Tibial nerve (tissue), 4 donors: Measurements from ENCODE around the gene CDC7.
A peak's percentile ranks its signal among the peaks of the same experiment; 100 is the strongest.

Source experiments
- EP300 ChIP-seq, 2 donors: sonication (generic); formaldehyde crosslinking; IDR thresholded peaks; one replicate each; pipeline ENCODE4 v1.6.1; 2017; ENCODE audit warnings: antibody characterized with exemption in 2 of 2, mild to moderate bottlenecking in 1 of 2
- POLR2A ChIP-seq, 2 donors: fragments of 450-650 bp; IDR thresholded peaks; one replicate each; pipeline ENCODE4 v1.6.1; 2017; ENCODE audit warnings: antibody characterized with exemption in 2 of 2, mild to moderate bottlenecking in 2 of 2, moderate library complexity in 2 of 2
- TF ChIP-seq, protein P1 (sequence below), 5 experiments: fragments of 200-600 bp in 3 of 5; fragments of 450-650 bp in 2 of 5; sonication (generic) in 3 of 5; IDR thresholded peaks; one replicate each; pipeline ENCODE4 v1.5.1; 2016 to 2019; ENCODE audit warnings: antibody characterized with exemption in 5 of 5, mild to moderate bottlenecking in 3 of 5, moderate library complexity in 2 of 5

- TF ChIP-seq, protein P1, sequence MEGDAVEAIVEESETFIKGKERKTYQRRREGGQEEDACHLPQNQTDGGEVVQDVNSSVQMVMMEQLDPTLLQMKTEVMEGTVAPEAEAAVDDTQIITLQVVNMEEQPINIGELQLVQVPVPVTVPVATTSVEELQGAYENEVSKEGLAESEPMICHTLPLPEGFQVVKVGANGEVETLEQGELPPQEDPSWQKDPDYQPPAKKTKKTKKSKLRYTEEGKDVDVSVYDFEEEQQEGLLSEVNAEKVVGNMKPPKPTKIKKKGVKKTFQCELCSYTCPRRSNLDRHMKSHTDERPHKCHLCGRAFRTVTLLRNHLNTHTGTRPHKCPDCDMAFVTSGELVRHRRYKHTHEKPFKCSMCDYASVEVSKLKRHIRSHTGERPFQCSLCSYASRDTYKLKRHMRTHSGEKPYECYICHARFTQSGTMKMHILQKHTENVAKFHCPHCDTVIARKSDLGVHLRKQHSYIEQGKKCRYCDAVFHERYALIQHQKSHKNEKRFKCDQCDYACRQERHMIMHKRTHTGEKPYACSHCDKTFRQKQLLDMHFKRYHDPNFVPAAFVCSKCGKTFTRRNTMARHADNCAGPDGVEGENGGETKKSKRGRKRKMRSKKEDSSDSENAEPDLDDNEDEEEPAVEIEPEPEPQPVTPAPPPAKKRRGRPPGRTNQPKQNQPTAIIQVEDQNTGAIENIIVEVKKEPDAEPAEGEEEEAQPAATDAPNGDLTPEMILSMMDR (IDR thresholded peaks at IDR 0.05): peak in 2 of 5 experiments; percentile 3 to 31
- no peak for TF ChIP-seq EP300 (IDR thresholded peaks at IDR 0.05)
- TF ChIP-seq POLR2A (IDR thresholded peaks at IDR 0.05): no peak
Measured at GRCh38 chr1:91501523-91501851, 836 bp downstream of the CDC7 start.
